Activated naive CD8-positive, alpha-beta T cell treated with anti-CD3 and anti-CD28 coated beads, Interleukin-2, amount 10 ng/mL, durations not matched to agents 7 days and 5 days (primary cell): ENCODE results near the gene ALG10B. TPM values are rescaled to one million over a fixed set of nuclear protein-coding genes. Genes with fewer than 3 reads are reported as not detected.
"Not testable (repeated sequence)": the region's sequence is repeated elsewhere in the genome, so short reads cannot be mapped to it uniquely, and the experiment has no call there.

Experiments used
- ATAC-seq: fragments of 150-1000 bp; cut with Tn5 transposase; one replicate; pipeline ENCODE4 v1.10.0; 2021; ENCODE audit warnings: low read depth, moderate library complexity
- POLR2A ChIA-PET: fragments of 350-600 bp; sonication (Branson Sonifier 250); formaldehyde crosslinking; loops from one replicate; lab custom pipeline; 2021; ENCODE audit warnings: antibody characterized with exemption; lab: Charles Lee
- DNase-seq: peaks from one replicate; pipeline ENCODE4 v3.0.0; 2021
- H3K27ac Mint-ChIP-seq: one replicate; pipeline ENCODE4 v1.8.0; 2022; ENCODE audit warnings: mild to moderate bottlenecking, mixed read lengths
- H3K27me3 Mint-ChIP-seq: one replicate; pipeline ENCODE4 v1.8.0; 2022; ENCODE audit warnings: mild to moderate bottlenecking, moderate library complexity, mixed read lengths
- H3K36me3 Mint-ChIP-seq: one replicate; pipeline ENCODE4 v1.8.0; 2021; ENCODE audit warnings: mild to moderate bottlenecking, mixed read lengths
- H3K4me1 Mint-ChIP-seq: one replicate; pipeline ENCODE4 v1.8.0; 2021; ENCODE audit warnings: mixed read lengths
- H3K4me3 Mint-ChIP-seq: one replicate; pipeline ENCODE4 v1.8.0; 2022; ENCODE audit warnings: mild to moderate bottlenecking, moderate library complexity, mixed read lengths
- H3K9me3 Mint-ChIP-seq: one replicate; pipeline ENCODE4 v1.8.0; 2021; ENCODE audit warnings: mixed read lengths
- total RNA-seq, 2 experiments: library from RNA; stranded (reverse); gene quantifications; one replicate each; pipeline ENCODE4 v1.2.3, GENCODE V29; 2021

The ALG10B gene, protein sequence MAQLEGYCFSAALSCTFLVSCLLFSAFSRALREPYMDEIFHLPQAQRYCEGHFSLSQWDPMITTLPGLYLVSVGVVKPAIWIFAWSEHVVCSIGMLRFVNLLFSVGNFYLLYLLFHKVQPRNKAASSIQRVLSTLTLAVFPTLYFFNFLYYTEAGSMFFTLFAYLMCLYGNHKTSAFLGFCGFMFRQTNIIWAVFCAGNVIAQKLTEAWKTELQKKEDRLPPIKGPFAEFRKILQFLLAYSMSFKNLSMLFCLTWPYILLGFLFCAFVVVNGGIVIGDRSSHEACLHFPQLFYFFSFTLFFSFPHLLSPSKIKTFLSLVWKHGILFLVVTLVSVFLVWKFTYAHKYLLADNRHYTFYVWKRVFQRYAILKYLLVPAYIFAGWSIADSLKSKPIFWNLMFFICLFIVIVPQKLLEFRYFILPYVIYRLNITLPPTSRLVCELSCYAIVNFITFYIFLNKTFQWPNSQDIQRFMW
- total RNA-seq = 10 to 100 TPM in 1 of 2 experiments, 1 to 10 TPM in 1; 9.6 to 11.3 TPM

DNA sequence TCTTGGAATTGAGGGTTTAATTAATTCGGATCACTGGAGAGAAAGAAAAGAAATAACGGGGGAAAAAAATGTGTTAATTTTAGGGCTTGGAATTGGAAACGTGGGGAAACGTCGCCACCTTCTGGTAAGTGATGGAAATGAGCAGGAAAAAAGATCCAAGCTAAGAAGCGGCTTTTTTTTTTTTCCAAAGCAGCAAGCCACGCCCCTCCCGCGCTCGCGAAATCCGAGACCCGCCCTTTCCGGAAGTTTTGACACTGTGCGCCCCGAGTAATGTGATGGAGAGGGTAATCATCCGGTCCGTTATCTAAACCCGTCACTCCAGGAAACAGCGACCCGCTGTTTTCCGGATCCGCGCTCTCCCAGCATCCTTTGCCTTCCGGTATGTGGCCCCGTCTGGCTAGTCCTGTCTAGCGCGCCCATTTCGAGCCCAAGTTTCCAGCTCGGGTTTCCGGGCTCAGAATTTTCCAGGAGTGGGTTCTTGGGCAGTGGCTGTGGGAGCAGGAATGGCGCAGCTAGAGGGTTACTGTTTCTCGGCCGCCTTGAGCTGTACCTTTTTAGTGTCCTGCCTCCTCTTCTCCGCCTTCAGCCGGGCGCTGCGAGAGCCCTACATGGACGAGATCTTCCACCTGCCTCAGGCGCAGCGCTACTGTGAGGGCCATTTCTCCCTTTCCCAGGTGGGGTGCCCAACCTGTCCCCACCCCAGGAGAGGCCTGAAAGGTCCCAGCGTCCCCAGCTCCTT is at the start of gene ALG10B:
Gene ALG10B (plus strand): TSS at position 384 of the 739 bp plus-strand sequence. CDS start 120 bp downstream, at position 504.
- peak within 1 kb of the TSS; percentile 94 for H3K4me3 Mint-ChIP-seq
- DNase-seq = peak; percentile 89
- no peaks in the 10 kb centered on the region for H3K27me3 Mint-ChIP-seq
- H3K9me3 Mint-ChIP-seq = no peaks in the 10 kb centered on the region
- POLR2A ChIA-PET = interaction anchor here (0.6 to 1.3 kb wide), 4 partner anchors 9 to 1126 kb away, joined by 3 to 4 read pairs (median 4); partner anchors contain the start of gene KIF21A
- H3K27ac Mint-ChIP-seq = peak within 1 kb of the TSS; percentile 96
- ATAC-seq = peak; percentile 100
- H3K4me1 Mint-ChIP-seq = peaks cover 12% of the 10 kb centered on the region
- peaks cover 2% of the 10 kb centered on the region for H3K36me3 Mint-ChIP-seq

DNA sequence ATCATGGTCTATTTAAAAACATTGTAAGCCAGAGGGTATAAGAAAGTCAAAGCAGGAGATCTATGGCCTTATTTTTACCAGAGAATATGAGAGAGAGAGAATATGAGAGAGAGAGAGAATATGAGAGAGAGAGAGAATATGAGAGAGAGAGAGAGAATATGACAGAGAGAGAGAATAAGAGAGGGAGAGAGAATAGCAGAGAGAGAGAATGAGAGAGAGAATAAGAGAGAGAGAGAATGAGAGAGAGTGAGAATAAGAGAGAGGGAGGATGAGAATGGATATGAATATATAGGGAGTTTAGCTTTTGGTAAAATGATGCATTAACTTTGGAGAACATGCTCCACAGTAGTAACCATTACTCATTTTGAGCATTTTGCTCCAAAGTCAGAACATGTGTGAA is 48.0 kb upstream of the ALG10B start:
- no peaks in the 10 kb centered on the region for H3K4me1 Mint-ChIP-seq
- no peaks in the 10 kb centered on the region for H3K36me3 Mint-ChIP-seq
- POLR2A ChIA-PET = no interaction called here
- peaks cover 4% of the 10 kb centered on the region for H3K9me3 Mint-ChIP-seq
- H3K4me3 Mint-ChIP-seq = no peak overlapping the region
- H3K27me3 Mint-ChIP-seq = no peaks in the 10 kb centered on the region
- ATAC-seq (no peak), DNase-seq (no peak)
- no peak overlapping the region for H3K27ac Mint-ChIP-seq

DNA sequence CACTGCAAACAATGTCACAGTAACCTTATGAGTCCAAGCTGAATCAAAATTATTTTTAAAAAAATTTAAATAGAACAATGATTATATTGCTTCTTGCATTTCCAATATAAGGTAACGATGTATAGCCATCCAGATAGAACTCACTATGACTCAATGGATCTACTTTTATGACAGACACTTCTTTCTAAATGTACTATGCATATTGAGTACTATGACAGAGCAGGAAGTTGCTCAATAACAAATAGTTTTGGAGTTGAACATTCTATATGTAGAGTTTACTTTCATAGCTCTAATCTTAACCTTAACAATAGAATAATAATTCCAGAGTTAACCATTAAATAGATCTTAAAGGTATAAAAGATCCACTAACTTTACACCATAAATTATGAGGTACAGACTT is 46.7 kb upstream of the ALG10B start:
- Mint-ChIP-seq H3K4me1 (no peaks in the 10 kb centered on the region), H3K27me3 (no peaks in the 10 kb centered on the region), H3K9me3 (peaks cover 4% of the 10 kb centered on the region), H3K36me3 (no peaks in the 10 kb centered on the region), H3K27ac (no peak overlapping the region), H3K4me3 (no peak overlapping the region)
- POLR2A ChIA-PET = no interaction called here
- ATAC-seq = no peak
- DNase-seq = no peak

DNA sequence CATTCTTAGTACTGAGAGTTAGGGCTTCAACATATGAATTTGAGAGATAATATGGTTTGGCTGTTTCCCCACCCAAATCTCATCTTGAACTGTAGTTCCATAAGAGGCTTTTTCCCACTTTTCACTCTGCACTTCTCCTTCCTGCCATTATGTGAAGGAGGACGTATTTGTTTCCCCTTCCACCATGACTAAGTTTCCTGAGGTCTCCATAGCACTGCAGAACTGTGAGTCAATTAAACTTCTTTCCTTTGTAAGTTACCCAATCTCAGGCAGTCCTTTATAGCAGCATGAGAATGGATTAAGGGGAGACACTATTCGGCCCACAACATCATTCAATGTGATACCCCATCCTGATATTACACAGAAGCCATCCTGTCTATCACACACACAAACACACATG is 36.8 kb upstream of the ALG10B start:
- Mint-ChIP-seq H3K36me3 (no peaks in the 10 kb centered on the region), H3K27me3 (no peaks in the 10 kb centered on the region), H3K4me3 (no peak overlapping the region), H3K4me1 (no peaks in the 10 kb centered on the region), H3K9me3 (no peaks in the 10 kb centered on the region), H3K27ac (no peak overlapping the region)
- DNase-seq (no peak), ATAC-seq (no peak)
- POLR2A ChIA-PET = no interaction called here

DNA sequence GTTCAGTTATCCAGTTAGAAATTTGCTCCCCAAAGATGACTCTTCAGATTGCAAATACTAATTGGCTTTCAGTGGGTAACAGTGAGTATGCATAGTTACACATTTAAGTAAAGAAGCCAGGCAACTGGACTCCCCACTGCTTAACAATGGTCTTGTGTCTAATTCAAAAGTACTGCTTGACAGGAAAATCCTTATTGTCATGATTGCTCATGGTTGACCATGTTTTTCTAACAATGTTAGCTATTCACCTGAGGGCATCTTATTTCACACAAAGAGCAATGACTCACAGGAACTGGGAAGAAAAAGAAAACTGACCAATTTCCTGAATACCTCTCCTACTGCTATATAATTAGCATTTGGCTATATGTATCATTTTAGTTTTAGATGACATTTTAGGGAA is 33.7 kb upstream of the ALG10B start:
- H3K27me3 Mint-ChIP-seq = no peaks in the 10 kb centered on the region
- H3K27ac Mint-ChIP-seq = no peak overlapping the region

DNA sequence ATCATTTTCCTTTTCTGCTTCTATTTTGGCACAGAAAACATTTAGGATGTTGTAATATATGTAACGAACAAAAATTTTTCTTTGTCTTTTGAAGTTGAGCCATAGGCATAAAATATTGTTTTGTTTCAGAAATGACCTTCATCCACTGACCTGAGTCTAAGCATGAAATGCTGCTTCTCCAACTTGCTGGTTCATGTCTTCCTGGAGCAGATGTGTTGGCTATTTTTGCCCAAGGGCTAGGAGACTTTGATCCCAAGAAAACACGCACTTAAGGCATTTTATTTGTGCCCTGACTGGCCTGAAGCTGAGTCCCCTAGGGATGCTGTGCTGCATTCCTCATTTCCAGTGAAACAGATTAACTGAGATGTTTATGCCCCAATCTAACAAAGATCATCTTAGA is 27.2 kb upstream of the ALG10B start:
- POLR2A ChIA-PET = no interaction called here
- Mint-ChIP-seq H3K4me3 (no peak overlapping the region), H3K27ac (no peak overlapping the region), H3K4me1 (no peaks in the 10 kb centered on the region), H3K36me3 (no peaks in the 10 kb centered on the region), H3K9me3 (no peaks in the 10 kb centered on the region), H3K27me3 (no peaks in the 10 kb centered on the region)
- ATAC-seq = no peak
- DNase-seq = no peak

More for the DNA sequence above, 33.7 kb upstream of the ALG10B start:
- Mint-ChIP-seq H3K4me1 (no peaks in the 10 kb centered on the region), H3K36me3 (no peaks in the 10 kb centered on the region), H3K4me3 (no peak overlapping the region), H3K9me3 (no peaks in the 10 kb centered on the region)
- DNase-seq = no peak
- no peak for ATAC-seq
- POLR2A ChIA-PET = no interaction called here

DNA sequence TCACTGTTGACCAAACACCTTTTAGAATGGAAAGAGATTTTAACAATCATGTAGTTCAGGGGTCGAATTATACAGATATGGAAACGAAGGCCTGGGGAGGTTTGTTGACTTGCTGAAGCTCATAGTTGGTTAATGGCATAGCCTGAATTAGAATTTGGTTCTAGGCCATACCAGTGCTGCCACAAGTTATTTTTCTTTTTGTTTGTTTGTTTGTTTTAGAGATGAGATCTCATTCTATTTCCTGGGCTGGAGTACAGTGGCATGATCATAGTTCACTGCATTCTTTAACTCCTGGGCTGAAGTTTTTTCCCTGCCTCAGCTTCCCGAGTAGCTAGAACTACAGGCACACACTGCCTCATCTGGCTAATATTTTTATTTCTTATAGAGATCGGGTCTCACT is 25.4 kb upstream of the ALG10B start:
- Mint-ChIP-seq H3K4me3 (no peak overlapping the region), H3K27me3 (no peaks in the 10 kb centered on the region), H3K36me3 (no peaks in the 10 kb centered on the region), H3K9me3 (no peaks in the 10 kb centered on the region), H3K4me1 (no peaks in the 10 kb centered on the region), H3K27ac (no peak overlapping the region)
- POLR2A ChIA-PET = no interaction called here
- no peak for ATAC-seq
- no peak for DNase-seq

DNA sequence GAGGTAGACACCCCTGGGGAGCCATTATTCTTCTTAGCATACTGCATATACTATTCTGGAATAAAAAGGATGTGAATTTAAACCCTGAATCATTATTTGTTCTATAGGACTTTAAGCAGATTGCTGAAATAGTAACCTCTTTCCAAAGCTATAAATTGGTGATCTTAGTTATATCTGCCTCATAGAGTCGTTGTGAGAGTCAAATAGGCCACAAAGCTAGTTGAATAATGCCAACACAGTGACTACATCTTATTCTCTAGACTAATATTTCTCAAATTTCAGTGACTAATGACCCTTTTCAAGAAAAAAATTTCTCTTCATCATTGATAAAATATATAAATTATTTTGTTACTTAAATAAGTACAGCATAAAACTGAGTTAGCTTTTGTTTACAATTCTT is 13.6 kb upstream of the ALG10B start:
- H3K36me3 Mint-ChIP-seq, ATAC-seq, DNase-seq, H3K4me1 Mint-ChIP-seq, POLR2A ChIA-PET, H3K27me3 Mint-ChIP-seq, H3K9me3 Mint-ChIP-seq, H3K4me3 Mint-ChIP-seq, H3K27ac Mint-ChIP-seq: not testable (repeated sequence)

DNA sequence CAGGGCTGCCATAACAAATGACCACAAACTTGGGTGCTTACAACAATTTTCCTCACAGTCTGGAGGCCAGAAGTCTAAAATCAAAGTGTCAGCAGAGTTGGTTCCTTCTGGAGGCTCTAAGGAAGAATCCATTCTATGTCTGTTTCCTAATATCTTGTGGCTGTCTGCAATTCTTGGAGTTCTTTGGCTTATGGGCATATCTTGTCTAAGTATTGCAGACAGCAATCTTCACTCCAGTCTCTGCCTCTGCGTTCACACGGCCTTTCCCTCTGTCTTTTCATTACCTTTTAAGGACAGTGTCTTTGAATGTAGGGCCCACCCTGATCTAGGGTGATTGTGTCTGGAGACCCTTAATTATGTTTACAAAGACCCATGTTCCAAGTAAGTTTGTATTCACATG is 5.4 kb downstream of the ALG10B start:
- H3K4me3 Mint-ChIP-seq, POLR2A ChIA-PET, H3K36me3 Mint-ChIP-seq, ATAC-seq, DNase-seq, H3K27ac Mint-ChIP-seq, H3K4me1 Mint-ChIP-seq, H3K9me3 Mint-ChIP-seq, H3K27me3 Mint-ChIP-seq: not testable (repeated sequence)

DNA sequence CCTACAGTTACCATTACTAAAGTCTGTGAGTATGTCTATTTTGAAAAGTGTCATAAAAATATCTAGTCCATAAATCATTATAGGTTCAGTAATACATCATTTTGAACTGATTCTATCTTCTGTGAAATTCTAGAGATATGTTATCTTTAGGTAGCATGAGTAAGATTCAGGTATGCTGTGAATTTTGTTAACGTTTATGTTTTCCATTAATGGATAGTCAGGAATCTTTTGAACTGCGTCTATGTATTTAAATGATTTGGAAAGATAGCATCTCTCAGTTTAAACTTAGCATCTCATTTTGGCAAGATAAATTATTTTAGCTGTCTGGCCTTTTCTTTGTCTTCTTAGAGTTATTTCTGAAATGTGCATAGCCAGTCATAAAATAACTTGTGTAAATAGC is 8.3 kb downstream of the ALG10B start:
- H3K4me3 Mint-ChIP-seq = no peak overlapping the region
- POLR2A ChIA-PET = interaction anchor here (1.4 kb wide), 1 partner anchor 9 kb away, joined by 3 read pairs; no protein-coding TSS in a partner anchor

DNA sequence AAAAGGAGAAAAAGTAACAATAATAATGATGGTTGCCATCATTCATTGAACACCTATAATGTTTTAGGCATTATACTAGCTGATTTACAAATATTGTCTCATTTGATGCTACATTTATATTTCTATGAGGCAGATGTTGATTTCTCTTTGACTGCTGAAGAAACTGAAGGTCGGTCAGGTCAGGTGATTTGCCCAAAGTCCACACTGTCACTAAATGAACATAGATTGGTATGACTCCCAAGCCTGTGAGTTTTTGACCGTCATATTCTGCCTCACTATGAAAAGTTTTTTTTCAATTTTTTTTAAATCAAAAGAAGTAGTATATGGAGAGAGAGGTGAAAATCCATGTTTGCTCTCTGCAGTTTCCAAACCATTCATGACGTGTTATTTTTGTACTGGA is 10.8 kb downstream of the ALG10B start:
- no peak overlapping the region for H3K4me3 Mint-ChIP-seq
- DNase-seq = no peak
- POLR2A ChIA-PET = no interaction called here
- H3K9me3 Mint-ChIP-seq = no peaks in the 10 kb centered on the region
- no peaks in the 10 kb centered on the region for H3K27me3 Mint-ChIP-seq
- no peak overlapping the region for H3K27ac Mint-ChIP-seq
- no peak for ATAC-seq
- no peaks in the 10 kb centered on the region for H3K4me1 Mint-ChIP-seq
- no peaks in the 10 kb centered on the region for H3K36me3 Mint-ChIP-seq

More for the DNA sequence above, 8.3 kb downstream of the ALG10B start:
- Mint-ChIP-seq H3K27me3 (no peaks in the 10 kb centered on the region), H3K9me3 (no peaks in the 10 kb centered on the region), H3K4me1 (no peaks in the 10 kb centered on the region), H3K27ac (no peak overlapping the region), H3K36me3 (no peaks in the 10 kb centered on the region)
- DNase-seq (no peak), ATAC-seq (no peak)

DNA sequence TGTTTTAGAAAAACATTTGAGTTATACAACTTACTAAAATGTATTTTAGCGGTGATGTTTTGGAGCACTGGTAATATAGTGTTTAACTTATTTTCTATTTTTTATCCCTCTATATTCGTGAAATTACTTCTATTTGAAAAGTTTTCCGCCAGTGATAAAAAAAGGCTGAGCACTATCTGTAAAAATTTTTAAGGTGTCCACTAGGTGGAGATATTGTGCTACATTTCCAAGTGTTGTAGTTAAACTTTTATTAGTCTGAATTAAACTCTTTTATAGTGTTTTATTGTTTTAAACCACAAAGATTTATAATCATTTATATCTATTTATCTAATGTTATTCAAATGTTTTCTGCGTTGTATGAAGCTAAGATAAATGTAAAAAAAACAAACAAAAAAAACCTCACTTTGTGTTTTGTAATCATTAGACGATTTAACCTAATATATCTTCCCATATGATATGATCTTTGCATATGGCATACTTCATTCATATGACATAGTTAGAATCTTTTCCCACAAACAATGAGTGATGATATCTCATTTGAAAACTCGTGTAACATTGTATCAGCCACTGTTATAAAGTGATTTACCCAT is 11.8 kb downstream of the ALG10B start:
- Mint-ChIP-seq H3K36me3 (no peaks in the 10 kb centered on the region), H3K4me3 (no peak overlapping the region), H3K9me3 (no peaks in the 10 kb centered on the region), H3K27ac (no peak overlapping the region), H3K4me1 (no peaks in the 10 kb centered on the region), H3K27me3 (no peaks in the 10 kb centered on the region)
- no peak for ATAC-seq
- POLR2A ChIA-PET = no interaction called here
- no peak for DNase-seq

DNA sequence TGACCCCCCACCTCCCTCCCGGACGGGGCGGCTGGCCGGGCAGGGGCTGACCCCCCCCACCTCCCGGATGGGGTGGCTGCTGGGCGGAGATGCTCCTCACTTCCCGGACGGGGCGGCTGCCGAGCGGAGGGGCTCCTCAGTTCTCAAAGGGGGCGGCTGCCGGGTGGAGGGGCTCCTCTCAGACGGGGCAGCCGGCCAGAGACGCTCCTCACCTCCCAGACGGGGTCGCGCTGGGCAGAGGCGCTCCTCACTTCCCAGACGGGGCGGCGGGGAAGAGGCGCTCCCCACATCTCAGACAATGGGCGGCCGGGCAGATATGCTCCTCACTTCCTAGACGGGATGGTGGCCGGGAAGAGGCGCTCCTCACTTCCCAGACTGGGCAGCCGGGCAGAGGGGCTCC is 13.8 kb downstream of the ALG10B start:
- DNase-seq, ATAC-seq, H3K36me3 Mint-ChIP-seq, H3K4me1 Mint-ChIP-seq, H3K27me3 Mint-ChIP-seq, H3K27ac Mint-ChIP-seq, POLR2A ChIA-PET, H3K4me3 Mint-ChIP-seq, H3K9me3 Mint-ChIP-seq: not testable (repeated sequence)
